ENCODE data around the gene SIN3A. TPM values are rescaled to one million over a fixed set of nuclear protein-coding genes. Genes with fewer than 3 reads are reported as not detected.
A peak's percentile ranks its signal among the peaks of the same experiment; 100 is the strongest.
"Not testable (repeated sequence)": the region's sequence is repeated elsewhere in the genome, so short reads cannot be mapped to it uniquely, and the experiment has no call there.

Gene SIN3A
- total and polyA plus RNA-seq, 8 donors = 8.4 to 61.9 (median 27.5) TPM

DNA sequence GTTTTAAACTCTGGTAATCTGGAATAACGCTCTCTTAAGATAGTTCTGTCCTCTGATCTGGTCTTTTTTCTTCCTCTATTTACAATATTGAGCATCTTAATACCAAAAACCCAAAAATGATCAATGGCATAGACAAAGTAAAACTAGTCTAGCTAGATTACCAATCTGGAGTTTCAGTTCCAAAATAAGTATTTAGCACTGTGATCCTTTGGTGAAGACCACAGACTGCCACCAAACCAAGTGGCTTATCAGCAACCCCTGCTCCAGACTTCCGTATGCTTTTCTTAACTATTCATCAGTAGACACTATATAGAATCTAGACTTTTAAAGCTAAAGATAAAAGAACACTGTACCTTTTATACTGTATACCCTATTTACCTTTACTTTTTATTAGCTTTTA lies 47.6 kb downstream of the SIN3A start:
- Histone ChIP-seq H3K27me3 (no peaks in the 10 kb centered on the region), H3K9me3 (no peaks in the 10 kb centered on the region), H3K4me3 (no peak overlapping the region), H3K36me3 (peaks cover 67 to 100% (median 99%) of the 10 kb centered on the region in 4 donors), H3K27ac (no peak overlapping the region), H3K4me1 (no peaks in the 10 kb centered on the region)
- TF ChIP-seq POLR2A (IDR thresholded peaks at IDR 0.05) (no peak), EP300 (IDR thresholded peaks at IDR 0.05) (no peak), POLR2AphosphoS5 (IDR thresholded peaks at IDR 0.05) (no peak)
- TF ChIP-seq, protein P1, sequence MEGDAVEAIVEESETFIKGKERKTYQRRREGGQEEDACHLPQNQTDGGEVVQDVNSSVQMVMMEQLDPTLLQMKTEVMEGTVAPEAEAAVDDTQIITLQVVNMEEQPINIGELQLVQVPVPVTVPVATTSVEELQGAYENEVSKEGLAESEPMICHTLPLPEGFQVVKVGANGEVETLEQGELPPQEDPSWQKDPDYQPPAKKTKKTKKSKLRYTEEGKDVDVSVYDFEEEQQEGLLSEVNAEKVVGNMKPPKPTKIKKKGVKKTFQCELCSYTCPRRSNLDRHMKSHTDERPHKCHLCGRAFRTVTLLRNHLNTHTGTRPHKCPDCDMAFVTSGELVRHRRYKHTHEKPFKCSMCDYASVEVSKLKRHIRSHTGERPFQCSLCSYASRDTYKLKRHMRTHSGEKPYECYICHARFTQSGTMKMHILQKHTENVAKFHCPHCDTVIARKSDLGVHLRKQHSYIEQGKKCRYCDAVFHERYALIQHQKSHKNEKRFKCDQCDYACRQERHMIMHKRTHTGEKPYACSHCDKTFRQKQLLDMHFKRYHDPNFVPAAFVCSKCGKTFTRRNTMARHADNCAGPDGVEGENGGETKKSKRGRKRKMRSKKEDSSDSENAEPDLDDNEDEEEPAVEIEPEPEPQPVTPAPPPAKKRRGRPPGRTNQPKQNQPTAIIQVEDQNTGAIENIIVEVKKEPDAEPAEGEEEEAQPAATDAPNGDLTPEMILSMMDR (IDR thresholded peaks at IDR 0.05) = no peak
- DNase-seq = no peak
- WGBS, 5 donors = 51 to 69% (median 68%) methylated on average over 2 of the region's 2 CpGs
- intact Hi-C loops (cut with DNase I; ENCODE audit: low total_unique reads) = no loop called here

DNA sequence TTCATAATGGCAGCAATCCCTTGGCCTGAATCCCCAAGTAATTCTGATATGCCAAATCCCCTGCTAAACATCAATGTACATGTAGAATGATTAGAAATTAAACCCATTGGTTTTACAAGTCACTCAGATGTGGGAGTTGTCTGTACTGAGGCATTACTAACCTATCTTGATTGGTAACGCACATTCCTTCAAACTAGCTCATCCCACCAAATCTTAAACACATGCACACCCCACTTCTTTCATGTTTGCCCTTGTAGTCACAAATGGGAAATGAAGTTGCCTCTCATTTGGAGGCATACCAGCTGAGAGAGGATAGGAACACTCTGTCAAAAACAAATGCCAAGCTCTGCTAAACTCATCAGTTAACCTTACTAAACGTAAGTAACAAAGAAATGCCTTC lies 54.0 kb downstream of the SIN3A start:
- H3K36me3 ChIP-seq = peaks cover 81 to 100% (median 100%) of the 10 kb centered on the region in 4 donors

DNA sequence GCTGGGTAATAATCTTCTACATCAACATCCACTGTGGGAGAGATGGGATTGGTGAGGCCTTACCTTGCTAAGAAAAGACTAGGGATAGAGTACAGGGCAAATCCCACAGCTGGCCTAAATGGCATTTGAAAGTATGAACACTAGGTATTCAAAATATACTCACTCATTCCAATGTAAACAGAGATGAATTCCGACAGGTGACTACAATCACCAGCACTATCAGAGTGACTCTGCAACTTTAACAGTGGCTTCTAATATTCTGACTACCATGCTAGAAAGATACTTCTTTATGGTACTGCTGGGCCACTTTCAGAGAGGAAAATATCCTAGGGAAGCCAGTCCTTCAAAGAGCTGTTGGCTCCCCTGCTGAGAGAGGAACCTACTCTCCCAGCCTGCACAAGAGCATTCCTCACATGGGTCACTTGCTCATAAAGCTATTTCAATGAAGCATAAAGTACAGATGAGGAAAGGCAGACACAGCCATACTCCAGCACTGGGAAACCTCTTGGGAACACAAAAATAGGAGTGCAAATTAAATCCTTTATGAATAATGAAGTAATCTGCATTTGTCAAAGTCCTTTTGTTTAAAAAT lies 61.6 kb downstream of the SIN3A start:
- 35 to 65% (median 52%) methylated on average over 1 of the region's 1 CpG for WGBS, 5 donors
- DNase-seq = peak in 1 of 2 donors; percentile 13
- Histone ChIP-seq H3K27me3 (no peaks in the 10 kb centered on the region), H3K36me3 (peaks cover 65 to 100% (median 98%) of the 10 kb centered on the region in 4 donors), H3K9me3 (no peaks in the 10 kb centered on the region), H3K4me3 (no peak overlapping the region), H3K4me1 (peaks cover 0 to 37% (median 11%) of the 10 kb centered on the region in 4 donors), H3K27ac (peak overlapping the region in 1 of 5 donors; percentile 67)
- intact Hi-C loops (cut with DNase I; ENCODE audit: low total_unique reads) = no loop called here
- TF ChIP-seq EP300 (IDR thresholded peaks at IDR 0.05) (no peak), POLR2A (IDR thresholded peaks at IDR 0.05) (no peak), POLR2AphosphoS5 (IDR thresholded peaks at IDR 0.05) (no peak)
- TF ChIP-seq, protein P1 (IDR thresholded peaks at IDR 0.05) = no peak

More for the DNA sequence above, 54.0 kb downstream of the SIN3A start:
- intact Hi-C loops (cut with DNase I; ENCODE audit: low total_unique reads) = no loop called here
- no peak overlapping the region for H3K4me3 ChIP-seq
- DNase-seq = no peak
- no peaks in the 10 kb centered on the region for H3K9me3 ChIP-seq
- 76 to 88% (median 82%) methylated on average over 2 of the region's 2 CpGs for WGBS, 5 donors
- H3K4me1 ChIP-seq = no peaks in the 10 kb centered on the region
- H3K27ac ChIP-seq = no peak overlapping the region
- H3K27me3 ChIP-seq = no peaks in the 10 kb centered on the region
- TF ChIP-seq EP300 (IDR thresholded peaks at IDR 0.05) (no peak), POLR2A (IDR thresholded peaks at IDR 0.05) (no peak), POLR2AphosphoS5 (IDR thresholded peaks at IDR 0.05) (no peak)
- TF ChIP-seq, protein P1 (IDR thresholded peaks at IDR 0.05) = no peak

DNA sequence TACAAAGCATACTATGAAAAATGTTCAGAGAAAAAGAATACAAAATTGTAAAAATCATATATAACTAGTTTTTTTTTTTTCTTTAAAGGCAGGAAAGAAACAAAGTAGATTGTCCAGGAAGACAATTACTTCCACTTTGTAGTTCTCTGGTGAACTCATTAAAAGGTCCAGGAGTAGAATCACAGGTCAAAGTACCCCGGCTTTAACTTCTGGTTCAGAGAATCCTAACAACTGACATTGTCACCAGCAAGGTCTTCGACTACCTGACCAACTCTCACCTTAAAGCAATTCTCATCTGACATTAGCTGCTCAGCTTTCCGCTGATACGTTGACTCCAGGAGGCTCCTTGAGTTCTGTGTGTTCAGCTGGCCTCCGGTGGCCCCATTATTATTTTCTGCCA lies 67.5 kb downstream of the SIN3A start:
- Histone ChIP-seq H3K4me1 (peaks cover 0 to 16% (median 2%) of the 10 kb centered on the region in 4 donors), H3K36me3 (peaks cover 74 to 100% (median 99%) of the 10 kb centered on the region in 4 donors)
- H3K27ac ChIP-seq; H3K4me3 ChIP-seq; H3K27me3 ChIP-seq; intact Hi-C loops (cut with DNase I; ENCODE audit: low total_unique reads); H3K9me3 ChIP-seq: not testable (repeated sequence)
- peak in 1 of 2 donors; percentile 47 for DNase-seq
- WGBS, 5 donors = 28 to 71% (median 57%) methylated on average over 4 to 5 of the region's 5 CpGs

DNA sequence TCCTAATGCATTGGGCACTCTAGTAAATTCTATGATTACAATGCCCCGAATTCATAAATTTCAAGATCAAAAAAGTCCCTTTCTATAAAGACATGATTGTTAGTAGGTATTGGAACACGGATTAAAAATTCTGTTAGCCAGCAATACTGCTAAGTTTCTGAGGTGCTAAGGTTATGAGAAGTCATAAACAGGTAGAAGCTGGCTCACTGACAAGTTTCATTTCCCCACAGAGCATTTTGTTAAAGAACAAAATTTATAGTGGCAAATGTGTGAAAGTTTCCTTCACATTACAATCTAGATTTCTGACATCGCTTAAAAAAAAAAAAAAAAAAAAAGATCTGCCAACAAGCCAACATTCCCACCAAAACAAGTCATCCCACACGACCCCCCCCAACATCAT lies 70.7 kb downstream of the SIN3A start:
- Histone ChIP-seq H3K27ac (no peak overlapping the region), H3K9me3 (no peaks in the 10 kb centered on the region), H3K4me3 (no peak overlapping the region), H3K27me3 (no peaks in the 10 kb centered on the region), H3K4me1 (peaks cover 0 to 8% (median 2%) of the 10 kb centered on the region in 4 donors), H3K36me3 (peaks cover 69 to 100% (median 99%) of the 10 kb centered on the region in 4 donors)
- no peak for DNase-seq
- 75 to 92% (median 84%) methylated on average over 4 of the region's 4 CpGs for WGBS, 5 donors
- TF ChIP-seq EP300 (IDR thresholded peaks at IDR 0.05) (no peak), POLR2A (IDR thresholded peaks at IDR 0.05) (no peak), POLR2AphosphoS5 (IDR thresholded peaks at IDR 0.05) (no peak)
- TF ChIP-seq, protein P1 (IDR thresholded peaks at IDR 0.05) = no peak
- intact Hi-C loops (cut with DNase I; ENCODE audit: low total_unique reads) = no loop called here

Data from stomach (tissue), 9 donors.